ENCODE results near the gene SUFU.

Gene SUFU

DNA sequence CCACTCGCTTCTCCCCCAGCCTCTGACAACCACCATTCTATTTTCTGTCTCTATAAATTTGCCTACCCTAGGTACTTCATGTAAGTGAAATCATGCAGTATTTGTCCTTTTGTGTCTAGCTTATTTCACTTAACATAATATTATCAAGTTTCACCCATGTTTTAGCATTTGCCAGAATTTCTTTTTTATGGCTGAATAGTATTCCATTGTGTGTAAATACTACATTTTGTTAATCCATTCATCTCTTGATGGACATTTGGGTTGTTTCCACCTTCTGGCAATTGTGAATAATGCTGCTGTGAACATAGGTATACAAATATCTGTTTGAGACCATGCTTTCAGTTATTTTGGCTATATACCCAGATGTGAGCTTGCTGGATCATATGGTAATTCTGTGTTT, 83.1 kb downstream of the SUFU start:
- TF ChIP-seq, protein P1, sequence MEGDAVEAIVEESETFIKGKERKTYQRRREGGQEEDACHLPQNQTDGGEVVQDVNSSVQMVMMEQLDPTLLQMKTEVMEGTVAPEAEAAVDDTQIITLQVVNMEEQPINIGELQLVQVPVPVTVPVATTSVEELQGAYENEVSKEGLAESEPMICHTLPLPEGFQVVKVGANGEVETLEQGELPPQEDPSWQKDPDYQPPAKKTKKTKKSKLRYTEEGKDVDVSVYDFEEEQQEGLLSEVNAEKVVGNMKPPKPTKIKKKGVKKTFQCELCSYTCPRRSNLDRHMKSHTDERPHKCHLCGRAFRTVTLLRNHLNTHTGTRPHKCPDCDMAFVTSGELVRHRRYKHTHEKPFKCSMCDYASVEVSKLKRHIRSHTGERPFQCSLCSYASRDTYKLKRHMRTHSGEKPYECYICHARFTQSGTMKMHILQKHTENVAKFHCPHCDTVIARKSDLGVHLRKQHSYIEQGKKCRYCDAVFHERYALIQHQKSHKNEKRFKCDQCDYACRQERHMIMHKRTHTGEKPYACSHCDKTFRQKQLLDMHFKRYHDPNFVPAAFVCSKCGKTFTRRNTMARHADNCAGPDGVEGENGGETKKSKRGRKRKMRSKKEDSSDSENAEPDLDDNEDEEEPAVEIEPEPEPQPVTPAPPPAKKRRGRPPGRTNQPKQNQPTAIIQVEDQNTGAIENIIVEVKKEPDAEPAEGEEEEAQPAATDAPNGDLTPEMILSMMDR (conservative IDR thresholded peaks at IDR 0.05; ENCODE audit: low read depth, low read length): no peak
- H3K27ac ChIP-seq: no peak overlapping the region
- no peak overlapping the region for H3K9ac ChIP-seq
- no peak overlapping the region for H3K4me3 ChIP-seq (IDR thresholded peaks at IDR 0.05; ENCODE audit: insufficient read depth, low read depth, low read length)
- no peaks in the 10 kb centered on the region for H4K20me1 ChIP-seq (ENCODE audit: insufficient read depth)
- H3K4me1 ChIP-seq (ENCODE audit: low read depth, poor library complexity, severe bottlenecking): no peaks in the 10 kb centered on the region
- H3K27me3 ChIP-seq (ENCODE audit: insufficient read depth, low read depth): no peaks in the 10 kb centered on the region
- H3K36me3 ChIP-seq (ENCODE audit: insufficient read depth): no peaks in the 10 kb centered on the region
- H3K4me2 ChIP-seq: no peak overlapping the region
- H3K79me2 ChIP-seq (ENCODE audit: insufficient read depth, low read depth): no peaks in the 10 kb centered on the region
- H2AFZ ChIP-seq (ENCODE audit: low read depth): no peak overlapping the region

DNA sequence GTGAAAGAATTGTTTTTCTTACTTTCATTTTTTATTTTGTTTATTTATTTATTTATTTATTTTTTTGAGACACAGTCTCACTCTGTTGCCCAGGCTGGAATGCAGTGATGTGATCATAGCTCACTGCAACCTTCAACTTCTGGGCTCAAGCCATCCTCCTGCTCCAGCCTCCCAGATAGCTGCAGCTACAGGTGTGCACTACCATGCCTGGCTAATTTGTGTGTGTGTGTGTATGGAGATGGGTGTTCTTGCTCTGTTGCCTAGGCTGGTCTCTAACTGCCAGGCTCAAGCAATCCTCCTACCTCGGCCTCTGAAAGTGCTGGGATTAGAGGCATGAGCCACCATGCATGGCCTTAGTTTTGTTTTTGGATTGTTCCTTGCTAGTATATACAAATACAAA, 85.1 kb downstream of the SUFU start:
- Histone ChIP-seq H3K79me2 (ENCODE audit: insufficient read depth, low read depth) (no peaks in the 10 kb centered on the region), H4K20me1 (ENCODE audit: insufficient read depth) (no peaks in the 10 kb centered on the region), H3K4me1 (ENCODE audit: low read depth, poor library complexity, severe bottlenecking) (no peaks in the 10 kb centered on the region), H3K27me3 (ENCODE audit: insufficient read depth, low read depth) (no peaks in the 10 kb centered on the region), H3K9ac (no peak overlapping the region), H3K4me2 (no peak overlapping the region), H2AFZ (ENCODE audit: low read depth) (no peak overlapping the region), H3K27ac (no peak overlapping the region), H3K36me3 (ENCODE audit: insufficient read depth) (no peaks in the 10 kb centered on the region), H3K4me3 (IDR thresholded peaks at IDR 0.05; ENCODE audit: insufficient read depth, low read depth, low read length) (no peak overlapping the region)
- TF ChIP-seq, protein P1 (conservative IDR thresholded peaks at IDR 0.05; ENCODE audit: low read depth, low read length): no peak

DNA sequence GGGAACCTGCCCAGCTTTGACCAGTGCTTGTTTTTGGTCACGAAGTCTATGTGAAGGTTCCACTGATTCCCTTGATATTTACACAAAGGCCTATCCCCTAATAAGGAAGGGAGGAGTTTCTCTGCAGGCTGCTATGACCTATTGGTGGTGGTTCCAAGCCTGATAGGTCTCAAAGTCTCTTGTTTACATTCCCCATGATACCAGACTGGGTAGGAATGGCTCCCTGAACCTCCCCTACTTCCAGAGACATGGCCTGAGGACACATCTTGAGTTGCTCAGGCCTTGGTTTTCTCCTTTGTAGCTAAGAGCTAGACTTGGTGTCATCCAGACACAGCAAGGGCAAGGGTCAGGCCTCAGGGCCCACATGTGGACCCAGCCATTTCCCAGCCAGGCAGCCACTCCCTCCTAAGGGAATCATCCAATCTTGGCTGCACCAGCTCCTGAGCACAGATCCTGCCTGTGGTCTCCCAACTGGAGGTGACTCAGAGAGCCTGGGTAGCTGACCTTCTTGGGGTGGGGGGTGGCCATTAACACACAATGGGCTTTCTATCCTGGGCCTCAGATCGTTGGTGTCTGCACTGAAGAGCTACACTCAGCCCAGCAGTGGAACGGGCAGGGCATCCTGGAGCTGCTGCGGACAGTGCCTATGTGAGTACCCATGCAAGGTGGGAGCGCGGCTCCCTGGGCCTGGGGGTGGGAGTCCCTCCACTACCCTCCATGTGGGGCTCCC, 89.5 kb downstream of the SUFU start:
- TF ChIP-seq, protein P1 (conservative IDR thresholded peaks at IDR 0.05; ENCODE audit: low read depth, low read length): no peak
- no peak overlapping the region for H3K4me3 ChIP-seq (IDR thresholded peaks at IDR 0.05; ENCODE audit: insufficient read depth, low read depth, low read length)
- no peaks in the 10 kb centered on the region for H3K36me3 ChIP-seq (ENCODE audit: insufficient read depth)
- no peak overlapping the region for H2AFZ ChIP-seq (ENCODE audit: low read depth)
- H3K4me2 ChIP-seq: no peak overlapping the region
- no peak overlapping the region for H3K27ac ChIP-seq
- H3K9ac ChIP-seq: no peak overlapping the region
- H3K27me3 ChIP-seq (ENCODE audit: insufficient read depth, low read depth): no peaks in the 10 kb centered on the region
- H3K79me2 ChIP-seq (ENCODE audit: insufficient read depth, low read depth): no peaks in the 10 kb centered on the region
- H4K20me1 ChIP-seq (ENCODE audit: insufficient read depth): no peaks in the 10 kb centered on the region
- H3K4me1 ChIP-seq (ENCODE audit: low read depth, poor library complexity, severe bottlenecking): peaks cover 5% of the 10 kb centered on the region

- Histone ChIP-seq H3K27me3 (ENCODE audit: insufficient read depth, low read depth) (no peaks in the 10 kb centered on the region), H3K4me1 (ENCODE audit: low read depth, poor library complexity, severe bottlenecking) (peaks cover 5% of the 10 kb centered on the region), H4K20me1 (ENCODE audit: insufficient read depth) (no peaks in the 10 kb centered on the region), H3K4me3 (IDR thresholded peaks at IDR 0.05; ENCODE audit: insufficient read depth, low read depth, low read length) (no peak overlapping the region), H3K36me3 (ENCODE audit: insufficient read depth) (no peaks in the 10 kb centered on the region), H3K79me2 (ENCODE audit: insufficient read depth, low read depth) (no peaks in the 10 kb centered on the region), H3K4me2 (no peak overlapping the region), H2AFZ (ENCODE audit: low read depth) (no peak overlapping the region), H3K27ac (no peak overlapping the region), H3K9ac (no peak overlapping the region)
- TF ChIP-seq, protein P1 (conservative IDR thresholded peaks at IDR 0.05; ENCODE audit: low read depth, low read length): no peak
Observed at GRCh38 chr10:102593804-102594079, 90.0 kb downstream of the SUFU start.
